ENCODE results near the gene ARHGAP24.

ARHGAP24 gene

GRCh38 chr4:85873566-85873965 is 398.6 kb downstream of the ARHGAP24 start:
- no peak overlapping the region for H2AFZ ChIP-seq (ENCODE audit: low read depth, low read length, severe bottlenecking)
- no peak overlapping the region for H3K27ac ChIP-seq (ENCODE audit: low read depth, low read length)
- H3K36me3 ChIP-seq (ENCODE audit: low read length), result no peaks in the 10 kb centered on the region
- no peak for TF ChIP-seq CTCF (IDR thresholded peaks at IDR 0.05; ENCODE audit: insufficient read depth, low read length, poor library complexity, severe bottlenecking)
- no peak for TF ChIP-seq EZH2phosphoT487 (conservative IDR thresholded peaks at IDR 0.05; ENCODE audit: low read length)
- H3K4me3 ChIP-seq (ENCODE audit: insufficient read depth, low read length, poor library complexity, severe bottlenecking), result no peak overlapping the region
- H3K4me2 ChIP-seq (ENCODE audit: low read depth, low read length, poor library complexity, severe bottlenecking), result no peak overlapping the region
- no peak overlapping the region for H3K9ac ChIP-seq (ENCODE audit: low read length)
- H3K9me3 ChIP-seq (ENCODE audit: insufficient read depth, low read length), result no peaks in the 10 kb centered on the region
- H3K9me2 ChIP-seq (replicated peaks; ENCODE audit: insufficient read depth, low read length), result no peaks in the 10 kb centered on the region
- no peaks in the 10 kb centered on the region for H3F3A ChIP-seq (ENCODE audit: insufficient read depth)
- no peaks in the 10 kb centered on the region for H3K27me3 ChIP-seq (ENCODE audit: low read length)
- H3K79me2 ChIP-seq (ENCODE audit: insufficient read depth, low read length), result no peaks in the 10 kb centered on the region
- H4K20me1 ChIP-seq (ENCODE audit: low read depth, low read length), result no peaks in the 10 kb centered on the region

- Histone ChIP-seq H3K9me2 (replicated peaks; ENCODE audit: insufficient read depth, low read length) (no peaks in the 10 kb centered on the region), H3K4me3 (ENCODE audit: insufficient read depth, low read length, poor library complexity, severe bottlenecking) (no peak overlapping the region), H4K20me1 (ENCODE audit: low read depth, low read length) (no peaks in the 10 kb centered on the region), H3F3A (ENCODE audit: insufficient read depth) (no peaks in the 10 kb centered on the region), H2AFZ (ENCODE audit: low read depth, low read length, severe bottlenecking) (no peak overlapping the region), H3K9ac (ENCODE audit: low read length) (no peak overlapping the region), H3K36me3 (ENCODE audit: low read length) (no peaks in the 10 kb centered on the region), H3K27ac (ENCODE audit: low read depth, low read length) (no peak overlapping the region), H3K9me3 (ENCODE audit: insufficient read depth, low read length) (no peaks in the 10 kb centered on the region), H3K4me2 (ENCODE audit: low read depth, low read length, poor library complexity, severe bottlenecking) (no peak overlapping the region), H3K79me2 (ENCODE audit: insufficient read depth, low read length) (no peaks in the 10 kb centered on the region), H3K27me3 (ENCODE audit: low read length) (no peaks in the 10 kb centered on the region)
- TF ChIP-seq EZH2phosphoT487 (conservative IDR thresholded peaks at IDR 0.05; ENCODE audit: low read length) (no peak), CTCF (IDR thresholded peaks at IDR 0.05; ENCODE audit: insufficient read depth, low read length, poor library complexity, severe bottlenecking) (no peak)
These were observed 404.6 kb downstream of the ARHGAP24 start for GRCh38 chr4:85879518-85879917.

GRCh38 chr4:85883180-85883579 is 408.2 kb downstream of the ARHGAP24 start:
- no peak for TF ChIP-seq EZH2phosphoT487 (conservative IDR thresholded peaks at IDR 0.05; ENCODE audit: low read length)
- TF ChIP-seq CTCF (IDR thresholded peaks at IDR 0.05; ENCODE audit: insufficient read depth, low read length, poor library complexity, severe bottlenecking), result no peak
- Histone ChIP-seq H3K27ac (ENCODE audit: low read depth, low read length) (no peak overlapping the region), H2AFZ (ENCODE audit: low read depth, low read length, severe bottlenecking) (no peak overlapping the region), H3K4me2 (ENCODE audit: low read depth, low read length, poor library complexity, severe bottlenecking) (no peak overlapping the region), H3K79me2 (ENCODE audit: insufficient read depth, low read length) (no peaks in the 10 kb centered on the region), H3K9ac (ENCODE audit: low read length) (no peak overlapping the region), H3K4me3 (ENCODE audit: insufficient read depth, low read length, poor library complexity, severe bottlenecking) (no peak overlapping the region), H3K27me3 (ENCODE audit: low read length) (no peaks in the 10 kb centered on the region), H4K20me1 (ENCODE audit: low read depth, low read length) (no peaks in the 10 kb centered on the region), H3F3A (ENCODE audit: insufficient read depth) (no peaks in the 10 kb centered on the region), H3K36me3 (ENCODE audit: low read length) (no peaks in the 10 kb centered on the region), H3K9me3 (ENCODE audit: insufficient read depth, low read length) (no peaks in the 10 kb centered on the region), H3K9me2 (replicated peaks; ENCODE audit: insufficient read depth, low read length) (no peaks in the 10 kb centered on the region)
